GM21786 (cell line): Measurements from ENCODE around the gene TSPAN2.

Source experiments
- ATAC-seq: cut with Tn5 transposase; IDR thresholded peaks from one replicate; pipeline ENCODE4 v1.9.1; 2021; ENCODE audit not compliant: unreplicated experiment

TSPAN2 gene

DNA sequence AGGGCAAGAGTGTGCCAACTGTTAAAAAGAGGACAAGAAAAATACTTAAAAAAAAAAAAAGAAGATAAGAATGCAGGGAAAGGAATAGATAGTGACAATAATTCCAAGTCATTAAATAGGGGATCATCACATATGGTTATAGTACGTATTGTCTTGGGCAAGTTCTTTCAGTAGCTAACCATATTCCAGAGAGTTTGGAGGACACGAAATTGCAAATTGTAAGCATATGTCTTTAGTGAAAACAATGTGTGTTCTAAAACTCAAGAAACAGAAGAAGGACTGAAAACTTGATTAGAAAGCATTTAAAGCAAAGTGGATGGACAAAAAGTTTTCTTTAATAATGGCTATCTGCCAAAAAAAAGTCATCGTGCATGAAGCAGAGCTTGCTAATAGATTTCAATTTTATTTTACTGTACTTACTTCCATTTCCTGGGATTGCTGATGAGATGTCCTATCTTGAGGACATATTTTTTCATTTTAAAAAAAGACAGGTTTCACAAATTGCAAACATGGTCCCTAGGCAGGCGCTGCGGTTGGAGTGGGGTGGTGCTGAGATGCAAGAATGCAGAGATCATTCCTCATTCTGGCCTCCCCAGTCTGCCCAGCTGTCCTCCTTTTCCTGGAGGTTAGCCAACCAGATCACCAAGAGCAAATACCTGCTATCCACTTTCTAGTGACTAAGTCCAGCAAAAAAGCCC, 11.9 kb downstream of the TSPAN2 start:
- no peak for ATAC-seq

DNA sequence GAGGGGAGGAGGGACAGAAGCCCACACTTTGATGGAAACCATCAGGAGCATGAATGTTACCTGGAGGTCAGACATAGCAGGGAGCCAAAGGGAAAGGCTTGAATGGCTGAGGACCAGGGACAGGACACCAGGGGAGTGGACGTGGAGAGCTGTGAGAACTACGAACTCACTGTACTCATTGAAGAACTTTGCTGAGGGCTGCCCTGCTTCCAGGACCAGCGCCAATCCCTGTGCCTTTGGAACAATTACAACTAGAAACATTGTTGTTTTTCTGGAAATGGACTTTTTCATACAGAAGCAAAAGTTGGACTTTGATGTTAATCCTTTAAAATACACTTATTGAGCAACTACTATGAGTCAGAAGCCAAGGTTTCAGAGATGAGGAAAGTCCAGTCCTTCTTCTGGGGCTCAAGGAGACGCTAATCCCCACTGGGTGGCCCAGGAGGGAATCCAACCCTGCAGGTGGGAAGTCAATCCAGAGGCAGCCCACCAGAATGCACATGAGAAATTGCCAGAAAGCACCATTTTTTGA, 12.9 kb downstream of the TSPAN2 start:
- ATAC-seq = no peak

DNA sequence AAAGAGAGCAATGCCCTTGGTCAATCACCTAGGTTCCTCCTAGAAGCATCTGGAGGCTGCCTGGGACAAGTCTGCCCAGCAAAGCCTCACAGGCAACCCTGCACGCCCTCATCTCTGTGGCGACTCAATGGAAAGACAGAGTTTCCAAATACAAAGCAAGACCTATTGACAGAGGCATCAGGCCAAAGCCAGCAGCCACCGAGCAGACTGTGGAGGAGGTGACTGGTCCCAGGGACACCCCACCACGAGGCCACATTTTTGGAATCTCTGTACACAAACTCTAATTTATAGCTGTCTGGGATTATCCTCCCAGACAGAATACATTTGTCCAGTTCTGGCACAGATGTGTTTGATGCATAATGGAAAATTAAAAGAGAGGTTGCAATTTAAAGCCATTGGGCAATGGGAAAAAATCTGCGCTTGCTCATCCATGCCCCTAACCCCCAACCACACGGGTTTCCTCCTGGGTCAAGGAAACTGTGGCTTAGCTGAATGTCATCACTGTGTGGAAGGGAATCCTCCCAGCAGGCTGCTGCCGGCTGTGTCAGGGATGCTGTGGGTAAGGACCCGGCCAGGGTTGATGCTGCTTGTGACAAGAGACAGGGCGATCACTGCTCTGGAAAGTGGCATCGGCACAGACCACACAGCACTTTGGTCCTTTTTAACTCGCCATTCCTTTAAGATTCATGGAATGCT, 14.3 kb downstream of the TSPAN2 start:
- no peak for ATAC-seq

DNA sequence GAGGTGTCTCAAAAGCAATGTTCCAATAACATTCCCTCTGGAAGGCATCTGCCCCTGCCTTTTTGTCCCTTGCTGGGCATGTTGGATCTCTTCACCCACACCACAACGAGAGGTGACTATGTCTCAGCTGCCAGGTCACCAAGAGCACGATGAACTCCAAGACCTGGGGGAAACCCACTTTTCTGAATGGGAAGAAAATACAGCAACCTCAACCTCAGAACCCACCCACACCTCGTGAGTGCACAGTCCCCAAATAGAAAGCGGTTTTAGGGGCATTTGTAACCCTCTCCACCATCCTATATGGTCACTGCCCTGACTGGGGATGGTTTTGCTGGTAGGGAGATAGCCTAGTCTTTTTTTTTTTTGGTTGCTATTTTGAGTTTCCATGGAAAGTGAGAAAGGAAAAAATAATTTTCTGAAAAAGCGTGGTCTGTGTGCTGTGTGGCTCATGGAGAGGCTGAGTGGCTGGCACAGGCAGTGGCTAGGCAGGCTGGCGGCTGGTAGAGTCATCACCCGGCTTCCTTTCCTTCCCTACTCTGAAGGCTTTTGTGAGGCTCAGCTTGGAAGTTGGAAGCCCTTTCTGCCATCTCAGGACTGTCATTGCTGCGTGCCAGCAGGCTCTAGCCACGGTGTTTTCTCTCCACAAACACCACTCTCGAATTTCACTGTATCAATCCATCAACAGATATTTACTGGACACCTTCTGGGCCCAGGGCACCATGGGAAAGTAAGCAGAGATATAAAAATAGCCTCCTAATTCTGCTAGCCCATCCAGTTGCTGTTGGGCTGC, 15.8 kb downstream of the TSPAN2 start:
- ATAC-seq = no peak

DNA sequence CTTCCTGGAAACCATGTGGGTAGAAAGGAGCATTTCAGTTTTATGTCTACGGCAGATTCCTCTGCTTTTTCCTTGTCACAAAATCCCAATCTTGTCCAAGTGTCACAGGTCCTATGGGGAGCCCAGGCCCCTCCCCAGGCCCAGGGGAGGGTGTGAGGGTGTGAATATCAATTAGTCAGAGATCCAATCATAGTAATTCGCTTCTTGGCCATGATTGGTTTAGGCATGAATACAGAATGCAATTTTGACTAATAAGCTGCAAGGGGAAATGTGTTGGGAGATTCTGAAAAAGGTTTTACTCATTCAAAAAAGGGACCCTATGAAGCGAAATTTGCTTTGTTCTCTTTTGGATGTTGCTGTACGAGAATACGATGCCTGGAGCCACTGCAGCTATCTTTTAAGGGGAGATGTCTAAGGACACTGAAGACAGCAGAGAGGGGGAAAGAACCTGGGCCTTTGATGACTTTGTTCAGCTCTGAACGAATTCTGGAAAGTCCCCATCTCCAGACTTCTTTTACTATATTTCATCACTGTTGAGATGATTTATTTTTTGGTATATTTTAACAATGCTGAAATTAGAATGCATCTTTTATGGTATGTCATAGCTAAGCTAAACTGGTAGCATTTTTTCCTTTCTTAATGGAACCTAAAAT, 18.2 kb downstream of the TSPAN2 start:
- ATAC-seq = no peak

DNA sequence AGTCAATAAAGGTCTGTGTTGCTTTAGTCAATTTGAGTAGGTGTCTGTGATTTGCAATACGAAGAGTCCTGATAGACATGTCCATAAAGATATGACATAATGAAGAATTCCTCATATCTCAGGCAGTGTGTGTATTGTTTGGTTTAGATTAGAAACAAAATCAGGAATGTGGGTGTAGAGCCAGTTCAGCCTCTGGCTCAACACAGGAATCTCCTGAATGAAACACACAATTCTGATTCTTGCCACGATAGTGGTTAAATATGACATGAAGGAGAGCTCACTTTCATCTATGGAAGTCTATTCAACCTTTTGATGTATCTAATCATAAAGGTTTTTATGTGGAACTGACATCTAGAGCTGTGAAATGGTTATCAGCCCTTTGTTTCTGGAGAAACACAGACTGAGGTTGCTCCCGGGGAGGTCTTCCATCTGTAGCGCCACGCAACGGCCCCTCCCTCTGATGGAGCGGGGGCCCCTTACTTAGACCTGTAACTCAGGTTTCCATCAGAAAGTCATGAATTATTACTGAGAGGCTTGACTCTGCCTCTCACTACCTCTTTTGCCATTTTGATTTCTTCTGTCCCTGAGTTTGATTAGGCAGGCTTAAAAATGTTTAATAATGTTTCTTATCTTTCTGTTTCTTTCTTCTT, 19.5 kb downstream of the TSPAN2 start:
- no peak for ATAC-seq

DNA sequence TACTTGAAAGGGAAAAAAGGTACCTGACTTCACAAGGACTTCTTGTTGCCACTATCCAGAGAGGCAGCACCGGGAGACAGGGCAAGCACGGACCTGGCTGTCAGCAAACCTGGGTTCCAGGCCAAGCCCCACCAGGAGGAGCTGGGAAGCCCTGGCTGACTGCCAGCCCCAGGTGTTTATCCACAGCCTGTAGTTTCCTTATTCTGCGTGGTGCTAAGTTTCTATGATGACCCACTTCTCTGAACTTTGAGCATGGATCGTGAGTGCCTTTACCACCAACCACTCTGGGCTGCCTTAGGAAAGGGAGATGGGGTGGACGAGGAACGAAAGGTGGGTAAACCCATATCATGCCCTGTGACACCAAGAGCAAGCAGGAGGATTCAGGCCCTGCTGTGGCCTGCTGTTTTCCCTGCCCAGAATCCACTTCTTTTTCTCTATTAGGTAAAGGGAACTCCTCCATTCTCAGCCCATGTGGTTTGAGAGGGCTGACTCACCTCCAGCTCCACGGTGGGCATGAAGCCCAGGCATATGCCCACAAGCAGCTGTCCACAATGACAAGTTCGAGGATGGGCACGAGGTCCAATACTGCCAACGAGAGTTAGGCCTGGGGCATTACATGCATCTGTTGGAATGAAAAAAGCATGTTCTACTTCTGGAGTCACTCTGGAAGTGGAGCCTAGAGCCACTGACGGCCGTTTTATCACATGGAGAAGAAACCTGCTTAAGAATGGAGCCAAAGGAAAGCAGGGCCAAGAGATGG, 20.3 kb downstream of the TSPAN2 start:
- no peak for ATAC-seq

DNA sequence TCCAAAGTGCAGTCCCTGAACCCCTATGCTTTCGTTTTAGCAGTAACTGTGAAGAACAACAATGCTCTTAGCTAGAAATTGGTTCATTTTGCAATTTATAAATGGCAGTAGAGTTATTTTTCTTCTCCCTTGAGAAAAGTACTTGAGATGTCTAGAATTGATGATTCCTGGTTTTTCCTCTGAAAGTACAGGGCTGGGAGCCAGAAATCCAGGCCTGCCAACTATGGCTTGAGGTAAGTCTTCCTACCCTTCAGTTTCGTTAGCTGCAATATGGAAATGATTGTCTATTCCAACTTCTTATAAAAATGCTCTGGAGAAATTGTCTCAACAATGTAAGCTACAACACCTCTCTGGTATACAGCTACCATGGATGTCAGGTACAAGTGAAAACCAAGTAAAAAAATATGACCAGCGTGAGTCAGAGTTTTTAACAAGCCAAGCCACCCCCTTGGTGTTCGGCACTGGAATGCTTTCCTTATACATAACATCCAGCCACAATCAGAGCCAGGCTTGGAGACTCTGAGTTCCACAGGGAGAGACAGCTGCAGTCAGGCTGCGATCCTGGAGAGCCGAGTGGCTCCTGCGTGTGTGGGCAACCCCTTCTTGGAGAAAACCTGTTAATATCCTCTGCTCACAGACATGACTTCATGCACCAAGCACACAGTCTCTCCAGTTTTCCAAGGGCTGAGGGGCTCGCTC, 22.0 kb downstream of the TSPAN2 start:
- ATAC-seq = no peak

DNA sequence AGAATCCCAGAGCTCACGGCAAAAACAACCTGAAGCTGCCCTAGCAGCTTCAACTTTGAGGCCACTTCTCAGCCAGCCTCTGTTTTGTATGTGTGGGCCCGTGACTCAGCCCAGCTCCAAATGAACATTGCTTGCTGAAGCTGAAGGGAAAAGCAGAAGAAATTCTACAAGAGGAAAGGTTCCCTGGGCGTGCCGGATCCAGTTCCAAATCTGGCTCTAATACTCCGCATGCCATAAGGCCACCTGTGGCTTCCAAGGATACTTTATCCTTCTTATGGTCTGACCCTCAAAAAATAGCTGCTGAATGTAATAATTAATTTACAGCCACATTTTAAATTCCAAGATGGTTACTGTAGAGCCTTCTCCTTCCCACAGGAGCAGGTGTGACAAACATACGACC, 24.3 kb downstream of the TSPAN2 start:
- ATAC-seq = no peak

DNA sequence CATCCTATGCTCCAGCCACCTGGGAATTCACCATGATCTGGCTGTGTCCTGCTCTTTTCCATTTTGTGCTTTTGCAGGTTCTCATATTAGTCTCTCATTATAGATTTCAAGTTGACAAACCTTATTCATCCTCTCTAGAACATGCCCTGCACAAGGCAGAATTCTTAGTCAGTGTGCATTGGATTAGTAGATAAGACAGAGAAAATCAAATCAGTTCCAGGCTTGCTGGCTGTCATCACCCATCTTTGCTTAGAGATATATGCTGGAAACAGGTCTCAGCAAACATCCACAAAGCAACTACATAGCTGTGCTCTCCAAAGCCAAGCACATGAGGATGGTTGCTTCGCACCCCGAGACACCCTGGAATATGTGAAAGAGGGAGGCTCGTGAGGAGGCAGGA, 24.8 kb downstream of the TSPAN2 start:
- no peak for ATAC-seq

DNA sequence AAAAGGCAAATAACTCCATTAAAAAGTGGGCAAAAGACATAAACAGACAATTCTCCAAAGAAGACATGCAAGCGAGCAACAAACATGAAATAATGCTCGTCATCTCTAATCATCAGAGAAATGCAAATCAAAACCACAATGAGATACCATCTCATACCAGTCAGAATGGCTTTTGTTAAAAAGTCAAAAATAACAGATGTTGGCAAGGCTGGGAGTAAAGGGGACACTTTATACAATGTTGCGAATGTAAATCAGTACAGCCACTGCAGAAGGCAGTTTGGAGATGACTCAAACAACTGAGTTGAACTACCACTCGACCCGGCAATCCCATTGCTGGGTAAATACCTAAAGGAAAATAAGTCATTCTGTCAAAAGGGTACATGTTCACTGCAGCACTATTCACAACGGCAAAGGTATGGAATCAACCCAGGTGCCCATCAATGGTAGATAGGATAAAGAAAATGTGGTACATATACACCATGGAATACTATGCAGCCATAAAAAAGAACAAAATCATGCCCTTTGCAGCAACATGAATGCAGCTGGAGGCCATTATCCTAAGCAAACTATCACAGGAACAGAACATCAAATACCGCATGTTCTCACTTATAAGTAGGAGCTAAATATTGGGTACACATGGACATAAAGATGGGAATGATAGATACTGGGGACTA, 25.9 kb downstream of the TSPAN2 start:
- ATAC-seq = peak; percentile 26

DNA sequence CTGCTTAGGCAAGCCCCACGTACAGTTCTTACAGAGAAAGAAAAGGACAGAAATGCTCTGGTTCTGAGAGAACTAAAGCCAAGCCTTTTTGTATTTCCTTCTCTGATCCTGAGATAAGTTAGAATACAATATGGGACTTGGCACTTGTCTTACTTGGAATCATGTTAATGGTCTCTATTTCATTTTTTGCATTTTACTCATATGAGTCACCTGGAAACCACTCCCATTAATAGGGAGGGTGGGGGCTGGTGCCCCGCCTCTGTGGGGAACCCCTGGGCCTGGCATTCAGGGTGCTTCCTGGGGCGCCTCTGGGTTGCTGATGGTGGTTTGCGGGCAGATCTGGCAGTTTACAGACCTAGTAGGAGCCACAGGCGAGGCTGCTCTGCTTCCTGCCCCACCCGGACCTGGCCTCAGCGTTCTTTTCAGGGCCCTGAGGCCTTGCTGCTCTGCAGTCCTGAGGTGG, 26.7 kb downstream of the TSPAN2 start:
- ATAC-seq = peak; percentile 87

DNA sequence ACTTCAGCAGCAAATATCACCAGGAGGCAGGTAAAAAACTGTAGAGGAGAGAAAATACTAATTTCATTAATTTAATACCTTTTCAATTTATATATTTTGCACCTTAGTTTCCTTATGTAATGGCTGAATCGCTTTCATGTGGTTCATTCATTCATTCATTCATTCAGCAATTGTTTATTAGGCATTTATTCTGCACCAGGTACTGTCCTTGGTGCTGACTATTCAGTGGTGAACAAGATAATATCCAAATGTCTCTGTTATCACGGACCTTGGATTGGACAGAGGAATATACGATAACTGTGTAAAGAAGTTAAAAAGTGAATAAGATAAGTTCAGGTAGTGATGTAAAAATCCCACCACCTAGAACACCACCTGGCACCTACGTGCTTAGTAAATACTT, 28.8 kb downstream of the TSPAN2 start:
- ATAC-seq = no peak

DNA sequence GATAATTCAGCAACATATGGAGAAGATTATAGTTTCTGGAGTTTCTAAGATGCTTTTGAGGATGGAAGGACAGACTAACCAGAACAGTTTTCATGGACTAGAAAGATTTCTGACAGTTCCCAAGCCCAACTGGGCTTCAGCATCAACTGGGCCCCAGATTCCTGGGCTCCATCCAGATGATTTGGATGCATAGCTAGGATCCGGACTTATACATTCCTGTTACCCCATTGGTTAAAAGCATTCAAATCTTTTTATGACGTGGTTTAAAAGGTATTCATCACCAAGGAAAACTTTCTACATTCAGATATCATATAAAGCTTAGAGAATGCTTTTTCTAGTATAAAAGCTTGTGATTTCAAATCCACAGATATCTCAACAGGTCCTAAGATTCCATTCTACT, 30.0 kb downstream of the TSPAN2 start:
- ATAC-seq = no peak

DNA sequence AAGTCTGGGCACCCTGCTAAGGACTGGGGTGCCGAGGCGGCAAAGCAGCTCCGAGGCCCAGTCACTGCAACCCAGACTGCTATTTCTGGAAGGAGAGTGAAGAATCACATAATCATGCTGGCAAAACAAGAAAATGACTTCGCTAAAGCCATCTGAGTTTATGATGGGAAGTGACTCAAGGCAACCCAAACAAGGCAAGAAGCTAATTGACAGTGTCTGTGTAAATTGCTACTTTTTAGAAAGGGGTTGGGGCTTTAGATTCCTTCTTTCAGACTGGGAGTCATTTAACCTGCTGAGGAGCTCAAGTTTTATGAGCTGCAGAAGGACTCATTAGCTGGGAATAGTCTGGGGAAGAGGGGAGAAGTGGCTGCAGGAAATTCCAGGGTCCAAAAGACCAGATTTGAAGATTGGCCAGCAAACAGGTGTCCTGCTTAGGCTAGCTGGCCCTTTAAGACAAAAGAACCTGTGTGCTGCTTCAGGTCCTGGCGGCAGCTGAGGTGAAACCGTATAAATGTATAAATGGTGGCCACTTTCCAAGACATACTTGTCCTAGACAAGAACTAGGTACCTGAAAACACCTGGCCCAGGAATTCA, 31.5 kb downstream of the TSPAN2 start:
- ATAC-seq = no peak

DNA sequence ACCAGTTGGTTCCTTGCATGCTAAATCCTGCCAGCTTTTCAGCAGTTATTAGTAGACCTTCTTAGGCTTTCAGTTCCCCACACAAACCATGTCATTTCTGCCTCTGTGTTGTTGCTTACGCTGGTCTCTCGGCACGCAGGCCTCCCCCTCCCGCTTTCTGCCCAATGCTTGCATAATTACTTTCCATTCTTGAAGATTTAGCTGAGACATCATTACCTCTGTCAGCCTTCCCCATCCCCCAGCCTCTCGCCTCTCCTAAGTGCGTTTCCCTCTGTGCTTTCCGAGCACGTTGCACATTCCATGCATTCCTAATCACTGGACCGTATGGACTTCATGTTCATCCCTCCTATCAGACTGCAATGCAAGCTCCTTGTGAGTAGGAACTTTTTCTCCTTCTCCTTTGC, 32.9 kb downstream of the TSPAN2 start:
- ATAC-seq = no peak

DNA sequence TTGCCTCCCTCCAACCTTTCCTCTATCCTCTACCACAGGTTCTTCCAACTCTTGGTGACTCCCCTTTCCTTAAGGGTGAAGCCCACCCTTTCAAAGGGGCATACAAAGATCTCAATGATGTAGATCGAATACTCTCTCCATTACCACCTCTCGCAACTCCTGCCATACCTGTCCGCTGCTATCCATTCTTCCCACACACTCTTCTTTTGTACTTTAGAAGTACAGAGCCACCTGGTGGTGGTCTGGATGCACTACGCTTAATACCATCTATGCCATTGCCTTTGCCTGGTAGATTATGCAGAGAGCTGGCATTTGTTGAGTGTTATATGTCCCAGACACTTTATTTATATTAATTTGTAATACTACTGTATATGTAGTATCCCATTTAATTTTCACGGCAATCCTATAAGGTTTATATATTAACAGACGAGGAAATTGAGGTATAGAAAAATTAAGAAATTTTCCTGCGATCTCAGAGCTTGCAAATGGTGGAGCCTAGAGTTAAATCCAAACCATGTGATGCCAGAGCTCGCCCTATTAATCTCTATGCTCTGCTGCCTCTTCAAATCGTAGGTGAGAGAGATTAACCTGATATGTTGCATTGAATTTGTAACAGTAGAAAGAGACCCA, 36.7 kb downstream of the TSPAN2 start:
- peak; percentile 89 for ATAC-seq

DNA sequence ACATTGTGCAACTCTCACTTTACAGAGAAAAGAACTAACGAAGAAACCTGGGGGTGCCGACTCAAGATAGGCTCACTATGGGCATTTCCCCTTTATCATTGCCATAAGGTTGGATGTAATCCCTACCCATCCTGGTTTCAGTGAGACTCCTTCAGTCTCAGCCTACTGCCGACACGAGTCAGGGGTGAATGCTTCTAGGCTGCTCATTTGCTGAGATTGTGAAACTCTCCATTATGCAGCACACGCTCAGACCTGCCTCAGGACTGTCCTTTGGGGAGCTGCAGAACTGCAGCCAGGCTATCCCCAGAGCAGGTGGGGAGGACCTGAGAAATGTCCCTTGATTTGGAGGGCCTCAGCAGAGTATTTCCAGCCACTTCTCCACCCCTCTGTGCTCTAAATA, 37.5 kb downstream of the TSPAN2 start:
- ATAC-seq = no peak
